HL-60/S4 treated with retinoic acid at 250 ng/mL for 4 days and 3 days (cell line): Measurements from ENCODE around the gene MVD.

ENCODE experiments used
- in situ Hi-C: fragments of 300-500 bp; cut with MboI; formaldehyde crosslinking; loops from 2 replicates; pipeline ENCODE4 v1.7.0; 2022; ENCODE audit warnings: low sequenced_read_pairs

Gene MVD

GRCh38 chr16:88642881-88643643 lies 19.8 kb downstream of the MVD start:
- in situ Hi-C loops: no loop called here

GRCh38 chr16:88640498-88641247 lies 22.2 kb downstream of the MVD start:
- in situ Hi-C loops: no loop called here

GRCh38 chr16:88640039-88640495 lies 22.8 kb downstream of the MVD start:
- in situ Hi-C loops: no loop called here

- in situ Hi-C loops: no loop called here
These were observed 23.5 kb downstream of the MVD start for GRCh38 chr16:88639231-88640038.

- in situ Hi-C loops: no loop called here
These were observed 24.3 kb downstream of the MVD start, which contains the start of gene IL17C for GRCh38 chr16:88638323-88639230. TSS of gene IL17C (plus strand) at chr16:88638572. CDS start at chr16:88638642, 70 bp downstream.

- in situ Hi-C loops: no loop called here
These were observed 26.2 kb downstream of the MVD start for GRCh38 chr16:88636488-88637265.

GRCh38 chr16:88635671-88636319 lies 27.1 kb downstream of the MVD start:
- in situ Hi-C loops: no loop called here

- in situ Hi-C loops: no loop called here
These were observed 27.8 kb downstream of the MVD start for GRCh38 chr16:88634994-88635670.

- in situ Hi-C loops: no loop called here
These were observed 28.5 kb downstream of the MVD start for GRCh38 chr16:88634141-88634993.

- in situ Hi-C loops: no loop called here
These were observed 29.2 kb downstream of the MVD start for GRCh38 chr16:88633684-88634140.

GRCh38 chr16:88632587-88632930 lies 30.3 kb downstream of the MVD start:
- in situ Hi-C loops: no loop called here

GRCh38 chr16:88631920-88632586 lies 30.8 kb downstream of the MVD start:
- in situ Hi-C loops: no loop called here

GRCh38 chr16:88631384-88631783 lies 31.5 kb downstream of the MVD start:
- in situ Hi-C loops: no loop called here

- in situ Hi-C loops: no loop called here
These were observed 31.9 kb downstream of the MVD start for GRCh38 chr16:88630941-88631340.

GRCh38 chr16:88630433-88630832 lies 32.5 kb downstream of the MVD start:
- in situ Hi-C loops: no loop called here

- in situ Hi-C loops: no loop called here
These were observed 33.1 kb downstream of the MVD start for GRCh38 chr16:88629835-88630234.

GRCh38 chr16:88628512-88628974 lies 34.3 kb downstream of the MVD start:
- in situ Hi-C loops: no loop called here
